Measurements from ENCODE around the gene SIRT6.
A peak's percentile ranks its signal among the peaks of the same experiment; 100 is the strongest.
"Not testable (repeated sequence)": the region's sequence is repeated elsewhere in the genome, so short reads cannot be mapped to it uniquely, and the experiment has no call there.

SIRT6 gene

GRCh38 chr19:4182084-4182810 is at the start of gene SIRT6, which contains the start of gene ANKRD24:
Gene SIRT6 (minus strand): TSS chr19:4182563. CDS start chr19:4182539, 24 bp downstream.
Gene ANKRD24 (plus strand): TSS chr19:4182689. CDS start chr19:4186426, 3,737 bp downstream.
- Histone ChIP-seq H3K36me3 (ENCODE audit: insufficient read depth, low read length) (peaks cover 8% of the 10 kb centered on the region), H3K27ac (ENCODE audit: low read depth, low read length) (peak within 1 kb of the TSS; percentile 85)

GRCh38 chr19:4232139-4232538 is 49.8 kb upstream of the SIRT6 start:
- H3K9ac ChIP-seq (ENCODE audit: low read length); H3K27ac ChIP-seq (ENCODE audit: low read depth, low read length); H3K36me3 ChIP-seq (ENCODE audit: insufficient read depth, low read length); H3K9me3 ChIP-seq (ENCODE audit: low read length); H3K4me1 ChIP-seq (ENCODE audit: insufficient read depth, low read length); H3K4me3 ChIP-seq (ENCODE audit: low read depth in 1 of 2, low read length in 2 of 2): not testable (repeated sequence)
- H3K27me3 ChIP-seq (ENCODE audit: control insufficient read depth in 1 of 2, insufficient read depth in 2 of 2, low read length in 2 of 2): peaks cover 4 to 48% of the 10 kb centered on the region in 2 donors

More at GRCh38 chr19:4182084-4182810, at the start of gene SIRT6, which contains the start of gene ANKRD24:
- Histone ChIP-seq H3K4me3 (ENCODE audit: low read depth in 1 of 2, low read length in 2 of 2) (peak within 1 kb of the TSS; percentile 90 to 99), H3K9ac (ENCODE audit: low read length) (peak within 1 kb of the TSS; percentile 51), H3K4me1 (ENCODE audit: insufficient read depth, low read length) (peaks cover 13% of the 10 kb centered on the region), H3K9me3 (ENCODE audit: low read length) (no peaks in the 10 kb centered on the region), H3K27me3 (ENCODE audit: control insufficient read depth in 1 of 2, insufficient read depth in 2 of 2, low read length in 2 of 2) (peaks cover 0 to 4% of the 10 kb centered on the region in 2 donors)

GRCh38 chr19:4231521-4231920 is 49.2 kb upstream of the SIRT6 start:
- not testable (repeated sequence) for H3K4me3 ChIP-seq (ENCODE audit: low read depth in 1 of 2, low read length in 2 of 2); H3K9me3 ChIP-seq (ENCODE audit: low read length); H3K4me1 ChIP-seq (ENCODE audit: insufficient read depth, low read length); H3K27ac ChIP-seq (ENCODE audit: low read depth, low read length); H3K36me3 ChIP-seq (ENCODE audit: insufficient read depth, low read length); H3K9ac ChIP-seq (ENCODE audit: low read length)
- peaks cover 4 to 48% of the 10 kb centered on the region in 2 donors for H3K27me3 ChIP-seq (ENCODE audit: control insufficient read depth in 1 of 2, insufficient read depth in 2 of 2, low read length in 2 of 2)

GRCh38 chr19:4230237-4230636 is 47.9 kb upstream of the SIRT6 start:
- not testable (repeated sequence) for H3K27ac ChIP-seq (ENCODE audit: low read depth, low read length); H3K9ac ChIP-seq (ENCODE audit: low read length); H3K4me3 ChIP-seq (ENCODE audit: low read depth in 1 of 2, low read length in 2 of 2); H3K4me1 ChIP-seq (ENCODE audit: insufficient read depth, low read length); H3K36me3 ChIP-seq (ENCODE audit: insufficient read depth, low read length); H3K9me3 ChIP-seq (ENCODE audit: low read length)
- H3K27me3 ChIP-seq (ENCODE audit: control insufficient read depth in 1 of 2, insufficient read depth in 2 of 2, low read length in 2 of 2): peaks cover 4 to 48% of the 10 kb centered on the region in 2 donors

GRCh38 chr19:4229179-4229931 is 47.0 kb upstream of the SIRT6 start, which contains the start of gene EBI3:
Gene EBI3 (plus strand): TSS chr19:4229523. CDS start chr19:4229551, 28 bp downstream.
- H3K9ac ChIP-seq (ENCODE audit: low read length): no peak within 1 kb of the TSS
- peaks cover 4 to 48% of the 10 kb centered on the region in 2 donors for H3K27me3 ChIP-seq (ENCODE audit: control insufficient read depth in 1 of 2, insufficient read depth in 2 of 2, low read length in 2 of 2)
- no peak within 1 kb of the TSS for H3K4me3 ChIP-seq (ENCODE audit: low read depth in 1 of 2, low read length in 2 of 2)
- no peaks in the 10 kb centered on the region for H3K9me3 ChIP-seq (ENCODE audit: low read length)
- no peak within 1 kb of the TSS for H3K27ac ChIP-seq (ENCODE audit: low read depth, low read length)
- H3K36me3 ChIP-seq (ENCODE audit: insufficient read depth, low read length): no peaks in the 10 kb centered on the region
- H3K4me1 ChIP-seq (ENCODE audit: insufficient read depth, low read length): no peaks in the 10 kb centered on the region

- peaks cover 4 to 48% of the 10 kb centered on the region in 2 donors for H3K27me3 ChIP-seq (ENCODE audit: control insufficient read depth in 1 of 2, insufficient read depth in 2 of 2, low read length in 2 of 2)
- H3K9ac ChIP-seq (ENCODE audit: low read length): no peak overlapping the region
- no peak overlapping the region for H3K27ac ChIP-seq (ENCODE audit: low read depth, low read length)
- no peaks in the 10 kb centered on the region for H3K4me1 ChIP-seq (ENCODE audit: insufficient read depth, low read length)
- H3K9me3 ChIP-seq (ENCODE audit: low read length): no peaks in the 10 kb centered on the region
- H3K36me3 ChIP-seq (ENCODE audit: insufficient read depth, low read length): no peaks in the 10 kb centered on the region
- H3K4me3 ChIP-seq (ENCODE audit: low read depth in 1 of 2, low read length in 2 of 2): no peak overlapping the region
Measured at GRCh38 chr19:4228765-4229178, 46.4 kb upstream of the SIRT6 start.

- Histone ChIP-seq H3K4me3 (ENCODE audit: low read depth in 1 of 2, low read length in 2 of 2) (no peak overlapping the region), H3K4me1 (ENCODE audit: insufficient read depth, low read length) (no peaks in the 10 kb centered on the region), H3K27me3 (ENCODE audit: control insufficient read depth in 1 of 2, insufficient read depth in 2 of 2, low read length in 2 of 2) (peaks cover 4 to 39% of the 10 kb centered on the region in 2 donors), H3K27ac (ENCODE audit: low read depth, low read length) (no peak overlapping the region), H3K9ac (ENCODE audit: low read length) (no peak overlapping the region), H3K36me3 (ENCODE audit: insufficient read depth, low read length) (no peaks in the 10 kb centered on the region), H3K9me3 (ENCODE audit: low read length) (no peaks in the 10 kb centered on the region)
Measured at GRCh38 chr19:4227771-4228170, 45.4 kb upstream of the SIRT6 start.

- no peaks in the 10 kb centered on the region for H3K36me3 ChIP-seq (ENCODE audit: insufficient read depth, low read length)
- H3K9ac ChIP-seq (ENCODE audit: low read length): no peak overlapping the region
- H3K4me3 ChIP-seq (ENCODE audit: low read depth in 1 of 2, low read length in 2 of 2): no peak overlapping the region
- no peak overlapping the region for H3K27ac ChIP-seq (ENCODE audit: low read depth, low read length)
- H3K27me3 ChIP-seq (ENCODE audit: control insufficient read depth in 1 of 2, insufficient read depth in 2 of 2, low read length in 2 of 2): peaks cover 4 to 28% of the 10 kb centered on the region in 2 donors
- H3K9me3 ChIP-seq (ENCODE audit: low read length): no peaks in the 10 kb centered on the region
- H3K4me1 ChIP-seq (ENCODE audit: insufficient read depth, low read length): no peaks in the 10 kb centered on the region
Measured at GRCh38 chr19:4225885-4226284, 43.5 kb upstream of the SIRT6 start.

- Histone ChIP-seq H3K9me3 (ENCODE audit: low read length) (no peaks in the 10 kb centered on the region), H3K27ac (ENCODE audit: low read depth, low read length) (no peak overlapping the region), H3K27me3 (ENCODE audit: control insufficient read depth in 1 of 2, insufficient read depth in 2 of 2, low read length in 2 of 2) (peaks cover 4 to 17% of the 10 kb centered on the region in 2 donors), H3K9ac (ENCODE audit: low read length) (no peak overlapping the region), H3K36me3 (ENCODE audit: insufficient read depth, low read length) (no peaks in the 10 kb centered on the region), H3K4me3 (ENCODE audit: low read depth in 1 of 2, low read length in 2 of 2) (no peak overlapping the region), H3K4me1 (ENCODE audit: insufficient read depth, low read length) (no peaks in the 10 kb centered on the region)
Measured at GRCh38 chr19:4224470-4224869, 42.1 kb upstream of the SIRT6 start.

- H3K27ac ChIP-seq (ENCODE audit: low read depth, low read length): no peak overlapping the region
- no peaks in the 10 kb centered on the region for H3K36me3 ChIP-seq (ENCODE audit: insufficient read depth, low read length)
- no peaks in the 10 kb centered on the region for H3K4me1 ChIP-seq (ENCODE audit: insufficient read depth, low read length)
- H3K27me3 ChIP-seq (ENCODE audit: control insufficient read depth in 1 of 2, insufficient read depth in 2 of 2, low read length in 2 of 2): no peaks in the 10 kb centered on the region
- no peaks in the 10 kb centered on the region for H3K9me3 ChIP-seq (ENCODE audit: low read length)
- H3K9ac ChIP-seq (ENCODE audit: low read length): no peak overlapping the region
- no peak overlapping the region for H3K4me3 ChIP-seq (ENCODE audit: low read depth in 1 of 2, low read length in 2 of 2)
Measured at GRCh38 chr19:4220188-4220587, 37.8 kb upstream of the SIRT6 start.

- H3K27ac ChIP-seq (ENCODE audit: low read depth, low read length); H3K36me3 ChIP-seq (ENCODE audit: insufficient read depth, low read length); H3K27me3 ChIP-seq (ENCODE audit: control insufficient read depth in 1 of 2, insufficient read depth in 2 of 2, low read length in 2 of 2); H3K4me3 ChIP-seq (ENCODE audit: low read depth in 1 of 2, low read length in 2 of 2); H3K9ac ChIP-seq (ENCODE audit: low read length); H3K4me1 ChIP-seq (ENCODE audit: insufficient read depth, low read length); H3K9me3 ChIP-seq (ENCODE audit: low read length): not testable (repeated sequence)
Measured at GRCh38 chr19:4218523-4218922, 36.2 kb upstream of the SIRT6 start.

All from muscle layer of colon (tissue), 2 donors.